ENCODE data around the gene GPC6. TPM values are rescaled to one million over a fixed set of nuclear protein-coding genes. Genes with fewer than 3 reads are reported as not detected.

The GPC6 gene
- total and polyA plus RNA-seq, 2 experiments from 2014 or later, result 26.0 to 92.8 TPM

DNA sequence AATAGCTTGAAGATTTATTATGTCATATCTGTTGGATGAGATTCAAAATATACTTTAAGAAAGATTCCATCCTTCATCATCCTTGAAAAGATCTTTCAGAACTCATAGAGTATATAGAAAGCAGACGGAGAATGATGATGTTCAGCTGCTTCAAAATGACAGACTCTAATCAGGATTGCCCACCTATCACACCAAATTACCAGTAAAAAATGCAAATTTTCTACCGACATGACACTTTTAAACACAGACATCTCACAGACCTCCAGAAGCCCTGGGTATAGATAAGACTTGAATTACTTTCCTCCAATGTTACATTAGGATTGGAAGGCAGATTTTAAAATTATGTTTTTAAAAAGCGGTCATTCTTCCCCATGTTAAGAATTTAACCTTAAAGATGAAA lies 235.5 kb downstream of the GPC6 start:
- WGBS (ENCODE audit: low lambda C conversion rate, missing lambda C conversion rate), result 78% methylated on average over 3 of the region's 3 CpGs
- DNase-seq (ENCODE audit: low spot score), result no peak
- TF ChIP-seq EZH2 (IDR thresholded peaks at IDR 0.05; ENCODE audit: borderline replicate concordance), result no peak
- TF ChIP-seq, protein P1, sequence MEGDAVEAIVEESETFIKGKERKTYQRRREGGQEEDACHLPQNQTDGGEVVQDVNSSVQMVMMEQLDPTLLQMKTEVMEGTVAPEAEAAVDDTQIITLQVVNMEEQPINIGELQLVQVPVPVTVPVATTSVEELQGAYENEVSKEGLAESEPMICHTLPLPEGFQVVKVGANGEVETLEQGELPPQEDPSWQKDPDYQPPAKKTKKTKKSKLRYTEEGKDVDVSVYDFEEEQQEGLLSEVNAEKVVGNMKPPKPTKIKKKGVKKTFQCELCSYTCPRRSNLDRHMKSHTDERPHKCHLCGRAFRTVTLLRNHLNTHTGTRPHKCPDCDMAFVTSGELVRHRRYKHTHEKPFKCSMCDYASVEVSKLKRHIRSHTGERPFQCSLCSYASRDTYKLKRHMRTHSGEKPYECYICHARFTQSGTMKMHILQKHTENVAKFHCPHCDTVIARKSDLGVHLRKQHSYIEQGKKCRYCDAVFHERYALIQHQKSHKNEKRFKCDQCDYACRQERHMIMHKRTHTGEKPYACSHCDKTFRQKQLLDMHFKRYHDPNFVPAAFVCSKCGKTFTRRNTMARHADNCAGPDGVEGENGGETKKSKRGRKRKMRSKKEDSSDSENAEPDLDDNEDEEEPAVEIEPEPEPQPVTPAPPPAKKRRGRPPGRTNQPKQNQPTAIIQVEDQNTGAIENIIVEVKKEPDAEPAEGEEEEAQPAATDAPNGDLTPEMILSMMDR (IDR thresholded peaks at IDR 0.05; ENCODE audit: poor library complexity), result no peak
- TF ChIP-seq EZH2phosphoT487 (IDR thresholded peaks at IDR 0.05; ENCODE audit: low read depth, severe bottlenecking, unreplicated experiment), result no peak
- H3K4me1 ChIP-seq (ENCODE audit: insufficient read depth), result no peaks in the 10 kb centered on the region
- no peak overlapping the region for H2AFZ ChIP-seq
- peaks cover 54% of the 10 kb centered on the region for H3K79me2 ChIP-seq
- H4K20me1 ChIP-seq (ENCODE audit: insufficient read depth, poor library complexity, severe bottlenecking), result no peaks in the 10 kb centered on the region
- H3K4me2 ChIP-seq, result no peak overlapping the region
- no peaks in the 10 kb centered on the region for H3K9me3 ChIP-seq (ENCODE audit: low read depth)
- no peaks in the 10 kb centered on the region for H3K9me2 ChIP-seq (replicated peaks; ENCODE audit: insufficient read depth)
- H3K27ac ChIP-seq, result no peak overlapping the region
- no peak overlapping the region for H3K4me3 ChIP-seq
- no peaks in the 10 kb centered on the region for H3K36me3 ChIP-seq (replicated peaks; ENCODE audit: insufficient read depth, low read depth)
- no peaks in the 10 kb centered on the region for H3K27me3 ChIP-seq

DNA sequence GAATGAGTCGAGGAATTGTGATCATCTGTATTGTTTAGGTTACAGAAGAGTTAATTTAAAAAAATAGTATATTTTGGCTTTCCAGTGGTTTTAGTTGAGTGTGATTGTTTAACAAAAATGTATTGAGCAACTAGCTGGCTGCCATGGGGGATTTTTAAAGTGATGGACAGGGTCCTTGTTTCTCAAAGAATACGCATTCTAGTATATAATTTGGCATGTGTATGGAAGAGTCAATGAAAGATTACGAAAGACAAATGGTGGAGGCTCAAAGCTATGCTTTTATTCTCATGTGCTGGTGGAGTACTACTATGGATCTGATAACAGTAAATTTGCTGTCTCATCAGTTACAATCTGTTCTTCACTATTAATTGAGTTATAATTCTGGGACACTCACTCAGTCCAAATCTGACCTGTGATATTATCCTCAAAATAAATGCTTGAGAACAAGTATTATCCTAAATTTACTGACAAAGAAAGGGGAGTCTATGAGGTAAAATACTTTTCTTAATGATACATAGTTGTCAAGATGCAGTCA lies 240.0 kb downstream of the GPC6 start:
- no peaks in the 10 kb centered on the region for H3K4me1 ChIP-seq (ENCODE audit: insufficient read depth)
- TF ChIP-seq EZH2 (IDR thresholded peaks at IDR 0.05; ENCODE audit: borderline replicate concordance) (no peak), EZH2phosphoT487 (IDR thresholded peaks at IDR 0.05; ENCODE audit: low read depth, severe bottlenecking, unreplicated experiment) (no peak)
- TF ChIP-seq, protein P1 (IDR thresholded peaks at IDR 0.05; ENCODE audit: poor library complexity), result no peak
- H3K27me3 ChIP-seq, result no peaks in the 10 kb centered on the region
- no peak overlapping the region for H3K4me2 ChIP-seq
- H3K27ac ChIP-seq, result no peak overlapping the region
- H3K79me2 ChIP-seq, result peaks cover 57% of the 10 kb centered on the region
- H3K36me3 ChIP-seq (replicated peaks; ENCODE audit: insufficient read depth, low read depth), result no peaks in the 10 kb centered on the region
- H4K20me1 ChIP-seq (ENCODE audit: insufficient read depth, poor library complexity, severe bottlenecking), result no peaks in the 10 kb centered on the region
- DNase-seq (ENCODE audit: low spot score), result no peak
- no peak overlapping the region for H2AFZ ChIP-seq
- WGBS (ENCODE audit: low lambda C conversion rate, missing lambda C conversion rate), result 95% methylated on average over 3 of the region's 3 CpGs
- peaks cover 11% of the 10 kb centered on the region for H3K9me3 ChIP-seq (ENCODE audit: low read depth)
- H3K4me3 ChIP-seq, result no peak overlapping the region
- no peaks in the 10 kb centered on the region for H3K9me2 ChIP-seq (replicated peaks; ENCODE audit: insufficient read depth)

DNA sequence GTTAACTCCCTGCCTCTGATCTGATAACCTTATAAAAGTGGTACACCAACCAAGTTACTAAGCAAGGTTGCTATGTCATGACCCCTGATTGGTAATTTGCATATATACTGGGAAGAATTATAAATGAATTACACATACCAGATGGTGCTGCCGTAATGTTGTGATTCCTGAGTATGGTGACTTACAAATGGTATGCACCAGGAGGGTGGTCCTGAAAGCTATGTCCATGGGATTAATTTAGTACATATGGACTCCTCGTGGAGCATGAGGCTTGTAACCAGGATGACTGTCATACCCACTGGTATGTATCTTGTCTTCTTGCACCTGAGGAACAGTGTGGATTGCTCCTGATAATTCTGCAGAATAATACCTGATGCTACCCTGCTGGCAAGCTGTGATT lies 240.6 kb downstream of the GPC6 start:
- WGBS (ENCODE audit: low lambda C conversion rate, missing lambda C conversion rate), result 72% methylated on average over 2 of the region's 2 CpGs
- no peaks in the 10 kb centered on the region for H4K20me1 ChIP-seq (ENCODE audit: insufficient read depth, poor library complexity, severe bottlenecking)
- peaks cover 63% of the 10 kb centered on the region for H3K79me2 ChIP-seq

More for the DNA sequence above, 240.6 kb downstream of the GPC6 start:
- H3K27me3 ChIP-seq, result no peaks in the 10 kb centered on the region
- no peak overlapping the region for H3K4me2 ChIP-seq
- H3K27ac ChIP-seq, result no peak overlapping the region
- H2AFZ ChIP-seq, result no peak overlapping the region
- no peak for DNase-seq (ENCODE audit: low spot score)
- no peaks in the 10 kb centered on the region for H3K36me3 ChIP-seq (replicated peaks; ENCODE audit: insufficient read depth, low read depth)
- H3K9me3 ChIP-seq (ENCODE audit: low read depth), result peaks cover 11% of the 10 kb centered on the region
- no peaks in the 10 kb centered on the region for H3K4me1 ChIP-seq (ENCODE audit: insufficient read depth)
- TF ChIP-seq, protein P1 (IDR thresholded peaks at IDR 0.05; ENCODE audit: poor library complexity), result no peak
- TF ChIP-seq EZH2phosphoT487 (IDR thresholded peaks at IDR 0.05; ENCODE audit: low read depth, severe bottlenecking, unreplicated experiment) (no peak), EZH2 (IDR thresholded peaks at IDR 0.05; ENCODE audit: borderline replicate concordance) (no peak)
- H3K4me3 ChIP-seq, result no peak overlapping the region
- H3K9me2 ChIP-seq (replicated peaks; ENCODE audit: insufficient read depth), result no peaks in the 10 kb centered on the region
